ENCODE results near the gene ESPN.

DNA sequence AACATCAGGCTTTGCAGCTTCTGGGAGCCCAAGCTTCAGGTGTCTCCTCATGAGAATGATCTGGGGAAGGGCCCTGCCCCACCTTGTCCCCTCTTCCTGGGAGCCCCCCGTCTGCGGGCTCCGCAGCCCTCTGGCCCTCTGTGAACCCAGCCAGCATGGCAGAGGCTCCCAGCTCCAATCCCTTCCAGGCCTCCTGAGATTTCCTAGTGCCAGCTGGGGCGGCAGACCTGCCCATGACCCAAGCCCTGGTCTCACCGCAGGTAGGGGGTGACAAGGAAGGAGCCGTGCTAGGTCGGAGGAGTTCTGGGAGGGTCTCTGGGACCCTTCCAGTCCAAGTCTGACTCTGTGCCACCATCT lies 59.2 kb downstream of the ESPN start:
- TF ChIP-seq ATF3 (IDR thresholded peaks at IDR 0.05; ENCODE audit: insufficient read depth, low read depth, low read length) = no peak
- TF ChIP-seq RXRA (IDR thresholded peaks at IDR 0.05; ENCODE audit: insufficient read depth, low read depth, low read length) = no peak
- no peak for TF ChIP-seq SIN3A (conservative IDR thresholded peaks at IDR 0.05 in 1 of 2, IDR thresholded peaks at IDR 0.05 in 1 of 2; ENCODE audit: low read depth in 1 of 2, low read length in 2 of 2)
- TF ChIP-seq EZH2 (IDR thresholded peaks at IDR 0.05; ENCODE audit: low read depth, low read length, severe bottlenecking) = no peak
- TF ChIP-seq, protein P1, sequence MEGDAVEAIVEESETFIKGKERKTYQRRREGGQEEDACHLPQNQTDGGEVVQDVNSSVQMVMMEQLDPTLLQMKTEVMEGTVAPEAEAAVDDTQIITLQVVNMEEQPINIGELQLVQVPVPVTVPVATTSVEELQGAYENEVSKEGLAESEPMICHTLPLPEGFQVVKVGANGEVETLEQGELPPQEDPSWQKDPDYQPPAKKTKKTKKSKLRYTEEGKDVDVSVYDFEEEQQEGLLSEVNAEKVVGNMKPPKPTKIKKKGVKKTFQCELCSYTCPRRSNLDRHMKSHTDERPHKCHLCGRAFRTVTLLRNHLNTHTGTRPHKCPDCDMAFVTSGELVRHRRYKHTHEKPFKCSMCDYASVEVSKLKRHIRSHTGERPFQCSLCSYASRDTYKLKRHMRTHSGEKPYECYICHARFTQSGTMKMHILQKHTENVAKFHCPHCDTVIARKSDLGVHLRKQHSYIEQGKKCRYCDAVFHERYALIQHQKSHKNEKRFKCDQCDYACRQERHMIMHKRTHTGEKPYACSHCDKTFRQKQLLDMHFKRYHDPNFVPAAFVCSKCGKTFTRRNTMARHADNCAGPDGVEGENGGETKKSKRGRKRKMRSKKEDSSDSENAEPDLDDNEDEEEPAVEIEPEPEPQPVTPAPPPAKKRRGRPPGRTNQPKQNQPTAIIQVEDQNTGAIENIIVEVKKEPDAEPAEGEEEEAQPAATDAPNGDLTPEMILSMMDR (IDR thresholded peaks at IDR 0.05; ENCODE audit: control extremely low read depth in 1 of 3, insufficient read depth in 1 of 3, low read depth in 1 of 3, low read length in 3 of 3) = no peak
- no peak for TF ChIP-seq TAF1 (IDR thresholded peaks at IDR 0.05; ENCODE audit: low read depth, low read length)
- no peak for TF ChIP-seq CHD2 (IDR thresholded peaks at IDR 0.05; ENCODE audit: low read length)
- TF ChIP-seq CBX8 (IDR thresholded peaks at IDR 0.05; ENCODE audit: borderline replicate concordance, low read depth, low read length) = no peak
- TF ChIP-seq CEBPB (IDR thresholded peaks at IDR 0.05; ENCODE audit: low read depth, low read length) = no peak
- no peak for TF ChIP-seq FOSL1 (IDR thresholded peaks at IDR 0.05; ENCODE audit: insufficient read depth, low read depth, low read length)

All from H1 (cell line).